CD4-positive, alpha-beta T cell treated with Interleukin-6 for 4 hours (primary cell): ENCODE data around the gene ORC2.

Experiments
- DNase-seq: peaks from one replicate; pipeline ENCODE4 v3.0.0-alpha.2; 2020; ENCODE audit warnings: mixed read lengths

Gene ORC2

GRCh38 chr2:200860092-200860795 lies 103.2 kb downstream of the ORC2 start:
- DNase-seq: peak; percentile 15
